OCI-LY7 (cell line): Measurements from ENCODE around the gene FFAR4. TPM values are rescaled to one million over a fixed set of nuclear protein-coding genes. Genes with fewer than 3 reads are reported as not detected.

Experiments used
- BruUV-seq: library from RNA; stranded (reverse); fragments of 400-500 nt; replicated peaks from 2 replicates; lab custom pipeline; 2021; lab: Mats Ljungman, UMichigan
- CTCF ChIA-PET: fragments of 300-600 bp; sonication (Branson Sonifier 250); formaldehyde crosslinking; loops from one replicate; lab custom pipeline; 2022; ENCODE audit warnings: antibody characterized with exemption; ENCODE audit not compliant: unreplicated experiment; lab: Charles Lee
- POLR2A ChIA-PET: fragments of 300-600 bp; sonication (Branson Sonifier 250); formaldehyde crosslinking; loops from one replicate; lab custom pipeline; 2022; ENCODE audit warnings: antibody characterized with exemption; lab: Charles Lee
- DNase-seq: peaks from one replicate; pipeline ENCODE4 v3.0.0-alpha.2; 2015; ENCODE audit warnings: low spot score
- H2AFZ ChIP-seq: fragments of 200-600 bp; sonication (generic), shearing (Covaris generic); 2 replicates; pipeline ENCODE4 v1.6.1; 2014; ENCODE audit warnings: mild to moderate bottlenecking, antibody characterized with exemption, low read length, moderate library complexity
- H3K27ac ChIP-seq: fragments of 200-600 bp; sonication (generic); 2 replicates; pipeline ENCODE4 v1.5.1; 2014; ENCODE audit warnings: mixed run types, low read depth, mild to moderate bottlenecking, moderate library complexity, low read length, inconsistent platforms; ENCODE audit not compliant: poor library complexity, severe bottlenecking
- H3K36me3 ChIP-seq: fragments of 200-600 bp; sonication (generic); 2 replicates; pipeline ENCODE4 v1.6.1; 2014; ENCODE audit warnings: mild to moderate bottlenecking, antibody characterized with exemption, low read length, moderate library complexity, mixed read lengths; ENCODE audit not compliant: insufficient read depth
- H3K4me1 ChIP-seq: fragments of 200-600 bp; sonication (generic); 2 replicates; pipeline ENCODE4 v1.5.1; 2014; ENCODE audit warnings: mild to moderate bottlenecking, low read length; ENCODE audit not compliant: insufficient read depth, poor library complexity, severe bottlenecking
- H3K4me2 ChIP-seq: fragments of 200-600 bp; sonication (generic); 2 replicates; pipeline ENCODE4 v1.6.1; 2014; ENCODE audit warnings: mild to moderate bottlenecking, low read length
- H3K4me3 ChIP-seq: fragments of 200-600 bp; sonication (generic); 2 replicates; pipeline ENCODE4 v1.5.1; 2014; ENCODE audit warnings: mild to moderate bottlenecking, low read depth, low read length; ENCODE audit not compliant: poor library complexity, severe bottlenecking
- H3K79me2 ChIP-seq: fragments of 200-600 bp; sonication (generic); 2 replicates; pipeline ENCODE4 v1.6.1; 2016; ENCODE audit warnings: low read depth, mild to moderate bottlenecking, low read length, moderate library complexity, mixed read lengths; ENCODE audit not compliant: insufficient read depth
- H3K9me2 ChIP-seq: fragments of 200-600 bp; sonication (generic); 2 replicates; pipeline ENCODE4 v1.6.1; 2016; ENCODE audit warnings: mild to moderate bottlenecking, low read length, mixed read lengths; ENCODE audit not compliant: insufficient read depth
- H3K9me3 ChIP-seq: fragments of 200-600 bp; sonication (generic); 2 replicates; pipeline ENCODE4 v1.6.1; 2014; ENCODE audit warnings: mild to moderate bottlenecking, mixed run types, low read length, mixed read lengths
- H4K20me1 ChIP-seq: fragments of 200-600 bp; sonication (generic); 2 replicates; pipeline ENCODE4 v1.6.1; 2014; ENCODE audit warnings: mild to moderate bottlenecking, antibody characterized with exemption, low read length, moderate library complexity, mixed read lengths; ENCODE audit not compliant: insufficient read depth
- CTCF ChIP-seq: fragments of 200-600 bp; sonication (generic); conservative IDR thresholded peaks from 2 replicates; pipeline ENCODE4 v1.5.1; 2014; ENCODE audit warnings: mild to moderate bottlenecking, antibody characterized with exemption, low read length, moderate library complexity, mixed read lengths
- EZH2phosphoT487 ChIP-seq: fragments of 200-600 bp; sonication (generic); IDR thresholded peaks from 2 replicates; pipeline ENCODE4 v1.6.1; 2018; ENCODE audit warnings: low read depth, borderline replicate concordance, mild to moderate bottlenecking, mixed run types, antibody characterized with exemption, low read length, moderate library complexity, mixed read lengths
- intact Hi-C: fragments of 100-400 bp; cut with micrococcal nuclease; formaldehyde crosslinking; loops from one replicate; pipeline ENCODE4 v1.10.0; 2022; ENCODE audit not compliant: unreplicated experiment
- total RNA-seq, 2 experiments: library from RNA; depleted of rRNA in 1 of 2; stranded (reverse); fragments of >200 nt in 1 of 2; shearing (Covaris generic) in 1 of 2; gene quantifications; 2 replicates each; pipeline ENCODE4 v1.2.3, GENCODE V29; 2014 to 2022

FFAR4 gene
- total RNA-seq, 2 experiments from 2014 or later = not detected

- Histone ChIP-seq H3K9me3 (no peaks in the 10 kb centered on the region), H3K9me2 (no peaks in the 10 kb centered on the region), H3K4me2 (no peak overlapping the region), H3K27ac (no peak overlapping the region), H3K4me1 (peaks cover 12% of the 10 kb centered on the region), H4K20me1 (no peaks in the 10 kb centered on the region), H3K79me2 (no peaks in the 10 kb centered on the region), H2AFZ (no peak overlapping the region), H3K4me3 (no peak overlapping the region), H3K36me3 (no peaks in the 10 kb centered on the region)
- TF ChIP-seq EZH2phosphoT487 = no peak
- TF ChIP-seq CTCF = no peak
- no TSS peak for BruUV-seq
- DNase-seq = no peak
- ChIA-PET CTCF (no interaction called here), POLR2A (interaction anchor here (1.1 to 1.3 kb wide), 2 partner anchors 21 to 22 kb away, joined by 3 to 4 read pairs; partner anchors contain the start of gene PDE6C)
- intact Hi-C loops = no loop called here
Observed at GRCh38 chr10:93590638-93591037, 24.2 kb downstream of the FFAR4 start.

GRCh38 chr10:93591065-93591808, 24.8 kb downstream of the FFAR4 start:
- H4K20me1 ChIP-seq = no peaks in the 10 kb centered on the region
- no peak overlapping the region for H3K4me2 ChIP-seq
- no TSS peak for BruUV-seq
- intact Hi-C loops = no loop called here
- H2AFZ ChIP-seq = no peak overlapping the region
- no peaks in the 10 kb centered on the region for H3K79me2 ChIP-seq
- no peak overlapping the region for H3K4me3 ChIP-seq
- ChIA-PET POLR2A (interaction anchor here (1.1 kb wide), 1 partner anchor 21 kb away, joined by 3 read pairs; the partner anchor contains the start of gene PDE6C), CTCF (no interaction called here)
- no peak overlapping the region for H3K27ac ChIP-seq
- TF ChIP-seq EZH2phosphoT487 (no peak), CTCF (no peak)
- no peaks in the 10 kb centered on the region for H3K9me3 ChIP-seq
- H3K9me2 ChIP-seq = no peaks in the 10 kb centered on the region
- peaks cover 15% of the 10 kb centered on the region for H3K4me1 ChIP-seq
- H3K36me3 ChIP-seq = no peaks in the 10 kb centered on the region
- DNase-seq = no peak

- no peaks in the 10 kb centered on the region for H3K9me2 ChIP-seq
- no peak overlapping the region for H3K4me2 ChIP-seq
- H3K79me2 ChIP-seq = no peaks in the 10 kb centered on the region
- ChIA-PET CTCF (no interaction called here), POLR2A (interaction anchor here (0.6 to 1.0 kb wide), 2 partner anchors 98 to 845 kb away, joined by 3 to 5 read pairs; no protein-coding TSS in a partner anchor)
- no TSS peak for BruUV-seq
- DNase-seq = no peak
- no peak overlapping the region for H3K27ac ChIP-seq
- H2AFZ ChIP-seq = no peak overlapping the region
- intact Hi-C loops = no loop called here
- H3K36me3 ChIP-seq = no peaks in the 10 kb centered on the region
- no peaks in the 10 kb centered on the region for H3K9me3 ChIP-seq
- TF ChIP-seq EZH2phosphoT487 (no peak), CTCF (no peak)
- H4K20me1 ChIP-seq = no peaks in the 10 kb centered on the region
- peaks cover 23% of the 10 kb centered on the region for H3K4me1 ChIP-seq
- no peak overlapping the region for H3K4me3 ChIP-seq
Observed at GRCh38 chr10:93593254-93593653, 26.8 kb downstream of the FFAR4 start.
